Neural cell (in vitro differentiated cells): ENCODE data around the gene PM20D2.

ENCODE experiments used
- CTCF ChIP-seq: fragments of 450-650 bp; IDR thresholded peaks from 2 replicates; pipeline ENCODE4 v1.5.1; 2014; ENCODE audit warnings: antibody characterized with exemption, mild to moderate bottlenecking, moderate library complexity; ENCODE audit not compliant: poor library complexity, severe bottlenecking
- EP300 ChIP-seq: fragments of 450-650 bp; conservative IDR thresholded peaks from 2 replicates; pipeline ENCODE4 v1.6.1; 2014; ENCODE audit warnings: antibody characterized with exemption, mild to moderate bottlenecking, moderate library complexity; ENCODE audit not compliant: poor library complexity, severe bottlenecking
- EZH2 ChIP-seq: fragments of 200-600, 300-800 bp; shearing (Covaris generic), sonication (generic); IDR thresholded peaks from 2 replicates; pipeline ENCODE4 v1.6.1; 2014; ENCODE audit warnings: antibody characterized with exemption, low read length, borderline replicate concordance, mild to moderate bottlenecking; ENCODE audit not compliant: insufficient read depth, poor library complexity, severe bottlenecking
- MXI1 ChIP-seq: fragments of 450-650 bp; conservative IDR thresholded peaks from 2 replicates; pipeline ENCODE4 v1.6.1; 2014; ENCODE audit warnings: antibody characterized with exemption, mild to moderate bottlenecking; ENCODE audit not compliant: poor library complexity, severe bottlenecking
- POLR2AphosphoS5 ChIP-seq: IDR thresholded peaks from 2 replicates; pipeline ENCODE4 v1.6.1; 2012
- RAD21 ChIP-seq: fragments of 450-650 bp; conservative IDR thresholded peaks from 2 replicates; pipeline ENCODE4 v1.6.1; 2014; ENCODE audit warnings: antibody characterized with exemption, mild to moderate bottlenecking, moderate library complexity
- TAF1 ChIP-seq: IDR thresholded peaks from 2 replicates; pipeline ENCODE4 v1.6.1; 2012; ENCODE audit warnings: low read depth
- TF ChIP-seq, protein P1 (sequence below): IDR thresholded peaks from 2 replicates; pipeline ENCODE4 v1.6.1; 2012; ENCODE audit warnings: borderline replicate concordance

GRCh38 chr6:89148016-89148750 lies 2.3 kb downstream of the PM20D2 start:
- TF ChIP-seq RAD21 (no peak), CTCF (no peak), EZH2 (no peak), MXI1 (no peak), POLR2AphosphoS5 (no peak), EP300 (no peak), TAF1 (no peak)
- TF ChIP-seq, protein P1, sequence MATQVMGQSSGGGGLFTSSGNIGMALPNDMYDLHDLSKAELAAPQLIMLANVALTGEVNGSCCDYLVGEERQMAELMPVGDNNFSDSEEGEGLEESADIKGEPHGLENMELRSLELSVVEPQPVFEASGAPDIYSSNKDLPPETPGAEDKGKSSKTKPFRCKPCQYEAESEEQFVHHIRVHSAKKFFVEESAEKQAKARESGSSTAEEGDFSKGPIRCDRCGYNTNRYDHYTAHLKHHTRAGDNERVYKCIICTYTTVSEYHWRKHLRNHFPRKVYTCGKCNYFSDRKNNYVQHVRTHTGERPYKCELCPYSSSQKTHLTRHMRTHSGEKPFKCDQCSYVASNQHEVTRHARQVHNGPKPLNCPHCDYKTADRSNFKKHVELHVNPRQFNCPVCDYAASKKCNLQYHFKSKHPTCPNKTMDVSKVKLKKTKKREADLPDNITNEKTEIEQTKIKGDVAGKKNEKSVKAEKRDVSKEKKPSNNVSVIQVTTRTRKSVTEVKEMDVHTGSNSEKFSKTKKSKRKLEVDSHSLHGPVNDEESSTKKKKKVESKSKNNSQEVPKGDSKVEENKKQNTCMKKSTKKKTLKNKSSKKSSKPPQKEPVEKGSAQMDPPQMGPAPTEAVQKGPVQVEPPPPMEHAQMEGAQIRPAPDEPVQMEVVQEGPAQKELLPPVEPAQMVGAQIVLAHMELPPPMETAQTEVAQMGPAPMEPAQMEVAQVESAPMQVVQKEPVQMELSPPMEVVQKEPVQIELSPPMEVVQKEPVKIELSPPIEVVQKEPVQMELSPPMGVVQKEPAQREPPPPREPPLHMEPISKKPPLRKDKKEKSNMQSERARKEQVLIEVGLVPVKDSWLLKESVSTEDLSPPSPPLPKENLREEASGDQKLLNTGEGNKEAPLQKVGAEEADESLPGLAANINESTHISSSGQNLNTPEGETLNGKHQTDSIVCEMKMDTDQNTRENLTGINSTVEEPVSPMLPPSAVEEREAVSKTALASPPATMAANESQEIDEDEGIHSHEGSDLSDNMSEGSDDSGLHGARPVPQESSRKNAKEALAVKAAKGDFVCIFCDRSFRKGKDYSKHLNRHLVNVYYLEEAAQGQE, result no peak
